Lung (tissue), 12 donors: ENCODE data around the gene CYB5A. TPM values are rescaled to one million over a fixed set of nuclear protein-coding genes. Genes with fewer than 3 reads are reported as not detected.
A peak's percentile ranks its signal among the peaks of the same experiment; 100 is the strongest.

Experiments
- ATAC-seq: fragments of 200-7000 bp; cut with Tn5 transposase; one replicate; pipeline ENCODE4 v1.9.1; 2020; ENCODE audit warnings: moderate number of reproducible peaks; ENCODE audit not compliant: insufficient read depth, low FRiP score
- DNase-seq, 3 donors: peaks; one replicate each; pipeline ENCODE4 v3.0.0-alpha.2; 2013 to 2017
- H3K27ac ChIP-seq, 2 donors: one replicate each; pipeline ENCODE4 v1.5.1; 2013; ENCODE audit warnings: mild to moderate bottlenecking in 2 of 2, moderate library complexity in 2 of 2, control low read depth in 1 of 2, inconsistent platforms in 1 of 2, low read depth in 1 of 2, low read length in 1 of 2
- H3K27me3 ChIP-seq, 3 donors: one replicate each; pipeline ENCODE4 v1.5.1; 2013; ENCODE audit warnings: low read length in 2 of 3; ENCODE audit not compliant: control insufficient read depth in 3 of 3, insufficient read depth in 3 of 3
- H3K36me3 ChIP-seq, 4 donors: one replicate each; pipeline ENCODE4 v1.5.1; 2013; ENCODE audit warnings: low read length in 4 of 4, mild to moderate bottlenecking in 1 of 4, moderate library complexity in 1 of 4; ENCODE audit not compliant: control insufficient read depth in 4 of 4, insufficient read depth in 4 of 4
- H3K4me1 ChIP-seq, 5 donors: one replicate each; pipeline ENCODE4 v1.5.1; 2013; ENCODE audit warnings: low read length in 5 of 5, mild to moderate bottlenecking in 2 of 5, moderate library complexity in 1 of 5; ENCODE audit not compliant: control insufficient read depth in 5 of 5, insufficient read depth in 5 of 5
- H3K4me3 ChIP-seq: one replicate; pipeline ENCODE4 v1.5.1; 2013; ENCODE audit warnings: mild to moderate bottlenecking, control low read depth, moderate library complexity
- H3K9ac ChIP-seq, 2 donors: one replicate each; pipeline ENCODE4 v1.5.1; 2013; ENCODE audit warnings: low read length in 2 of 2, control low read depth in 1 of 2; ENCODE audit not compliant: insufficient read depth in 1 of 2
- H3K9me3 ChIP-seq, 4 donors: one replicate each; pipeline ENCODE4 v1.5.1; 2013; ENCODE audit warnings: low read length in 3 of 4, mild to moderate bottlenecking in 1 of 4, moderate library complexity in 1 of 4; ENCODE audit not compliant: control insufficient read depth in 4 of 4, insufficient read depth in 3 of 4
- CTCF ChIP-seq: IDR thresholded peaks from 2 replicates; pipeline ENCODE4 v1.5.1; 2012; ENCODE audit warnings: mild to moderate bottlenecking; ENCODE audit errors: control extremely low read depth, extremely low read depth
- WGBS, 2 donors: extraction: QIAGEN DNeasy Blood & Tissue Kit; methylation state at CpG; one replicate each; pipeline ENCODE4 v1.1.7; 2013; 5-methylcytosine and 5-hydroxymethylcytosine counted together
- polyA plus RNA-seq, 2 donors: library from polyadenylated mRNA; stranded (reverse); fragments of 200-250 nt; gene quantifications; one replicate each; pipeline ENCODE4 v1.2.1, GENCODE V29; 2013
- total RNA-seq, 2 donors: library from RNA; depleted of rRNA in 1 of 2; stranded (reverse); fragments of >200 nt in 1 of 2; gene quantifications; one replicate each; pipeline ENCODE4 v1.2.1, GENCODE V29; 2014 to 2021
- donor health status: control.
- donor health status: control.
- donor health status: Bipolar disorder and iron deficiency.
- donor health status: healthy.
- donor health status: DM: yes; HTN: yes; CAD: no.

Gene CYB5A
- total and polyA plus RNA-seq, 4 donors = 408 to 853 (median 522) TPM

DNA sequence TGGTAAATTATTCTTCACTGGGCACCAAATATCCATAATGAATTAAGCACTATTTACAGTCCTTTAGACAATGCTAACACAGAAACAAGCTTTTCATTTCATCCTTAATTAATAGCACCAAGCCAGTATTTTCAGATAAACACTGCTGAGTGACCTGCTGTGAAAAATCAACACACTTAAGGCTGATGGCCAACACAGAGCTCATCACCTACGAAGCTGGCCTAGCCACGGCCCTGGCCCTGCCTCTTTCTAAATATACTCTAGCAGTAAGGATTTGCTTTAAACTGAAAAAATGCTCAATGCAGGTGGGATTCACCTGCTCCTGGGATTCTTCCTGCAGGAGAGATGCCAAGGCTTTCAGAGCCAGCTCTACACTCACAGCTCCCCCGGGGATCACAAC, 18.4 kb downstream of the CYB5A start:
- H3K36me3 ChIP-seq = peaks cover 0 to 4% (median 2%) of the 10 kb centered on the region in 4 donors
- H3K27me3 ChIP-seq = no peaks in the 10 kb centered on the region
- H3K27ac ChIP-seq = peak overlapping the region in 1 of 2 donors; percentile 39
- 56 to 73% methylated on average over 3 of the region's 3 CpGs for WGBS, 2 donors
- no peak for DNase-seq
- peaks cover 7 to 29% (median 24%) of the 10 kb centered on the region in 5 donors for H3K4me1 ChIP-seq
- H3K9ac ChIP-seq = no peak overlapping the region
- no peaks in the 10 kb centered on the region for H3K9me3 ChIP-seq
- no peak for ATAC-seq
- TF ChIP-seq CTCF = no peak
- H3K4me3 ChIP-seq = no peak overlapping the region

- H3K27me3 ChIP-seq = no peaks in the 10 kb centered on the region
- peaks cover 7 to 29% (median 21%) of the 10 kb centered on the region in 5 donors for H3K4me1 ChIP-seq
- H3K4me3 ChIP-seq = no peak overlapping the region
- H3K9ac ChIP-seq = no peak overlapping the region
- no peak overlapping the region for H3K27ac ChIP-seq
- ATAC-seq (no peak), DNase-seq (no peak)
- TF ChIP-seq CTCF = no peak
- peaks cover 0 to 4% (median 0%) of the 10 kb centered on the region in 4 donors for H3K36me3 ChIP-seq
- 73 to 83% methylated on average over 3 of the region's 3 CpGs for WGBS, 2 donors
- H3K9me3 ChIP-seq = no peaks in the 10 kb centered on the region
Measured at GRCh38 chr18:74271635-74272034, 20.1 kb downstream of the CYB5A start.

DNA sequence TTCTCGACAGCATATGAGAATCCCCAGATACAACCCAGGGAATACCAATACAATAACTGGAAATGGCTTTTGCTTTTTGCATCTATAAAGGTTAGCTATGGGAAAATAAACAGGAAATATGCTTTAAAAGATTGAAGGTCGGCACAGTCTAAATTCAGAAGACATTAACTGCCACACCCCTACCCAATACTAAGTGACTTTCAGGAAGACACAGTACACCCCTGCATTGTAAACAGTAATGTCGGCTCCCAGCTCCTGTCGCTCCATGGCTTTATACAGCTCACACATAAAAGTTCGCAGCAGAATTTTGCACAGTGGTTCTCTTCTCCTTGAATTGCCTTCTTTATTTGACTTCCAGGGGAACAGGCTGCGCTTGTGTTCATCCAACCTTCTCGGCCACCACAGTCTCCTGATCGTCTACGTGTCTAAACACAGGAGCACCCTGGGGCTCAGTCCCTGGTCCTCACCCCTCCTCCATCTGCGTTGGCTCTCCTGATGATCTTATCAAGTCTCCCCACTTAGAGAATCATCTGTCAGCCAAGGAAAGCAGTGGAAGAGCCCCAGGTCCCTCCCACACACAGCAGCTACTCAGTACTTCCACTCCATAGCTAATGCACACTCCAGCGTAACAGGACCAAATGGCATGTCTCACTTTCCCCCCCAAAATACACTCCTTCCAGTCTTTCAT, 22.7 kb downstream of the CYB5A start:
- WGBS, 2 donors = 54 to 68% methylated on average over 11 of the region's 11 CpGs
- Histone ChIP-seq H3K4me1 (peaks cover 0 to 20% (median 13%) of the 10 kb centered on the region in 5 donors), H3K36me3 (peaks cover 0 to 12% (median 2%) of the 10 kb centered on the region in 4 donors), H3K9ac (no peak overlapping the region), H3K4me3 (no peak overlapping the region), H3K27me3 (no peaks in the 10 kb centered on the region), H3K9me3 (no peaks in the 10 kb centered on the region), H3K27ac (peak overlapping the region in 1 of 2 donors; percentile 44)
- ATAC-seq = no peak
- TF ChIP-seq CTCF = no peak
- no peak for DNase-seq
